Measurements from ENCODE around the gene RAB33B.

Gene RAB33B

DNA sequence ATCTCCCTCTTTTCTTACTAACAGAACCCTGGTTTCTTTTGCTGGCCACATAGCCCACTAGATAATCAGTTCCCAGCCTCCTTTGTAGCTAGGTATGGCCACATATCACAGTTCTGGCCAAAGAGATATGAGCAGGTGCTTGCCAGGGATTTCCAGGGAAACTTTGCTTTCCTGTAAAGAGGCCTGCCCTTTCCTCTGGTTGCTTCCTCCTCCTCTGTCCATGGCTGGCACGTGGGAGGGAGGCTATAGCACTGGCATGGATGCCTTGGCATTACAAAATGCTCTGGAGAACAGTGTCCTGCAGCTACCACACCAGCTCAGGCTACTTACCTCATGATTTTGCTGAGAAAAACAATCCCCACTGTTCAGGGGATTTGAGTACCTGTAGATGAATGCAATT lies 27.5 kb downstream of the RAB33B start:
- TF ChIP-seq, protein P1, sequence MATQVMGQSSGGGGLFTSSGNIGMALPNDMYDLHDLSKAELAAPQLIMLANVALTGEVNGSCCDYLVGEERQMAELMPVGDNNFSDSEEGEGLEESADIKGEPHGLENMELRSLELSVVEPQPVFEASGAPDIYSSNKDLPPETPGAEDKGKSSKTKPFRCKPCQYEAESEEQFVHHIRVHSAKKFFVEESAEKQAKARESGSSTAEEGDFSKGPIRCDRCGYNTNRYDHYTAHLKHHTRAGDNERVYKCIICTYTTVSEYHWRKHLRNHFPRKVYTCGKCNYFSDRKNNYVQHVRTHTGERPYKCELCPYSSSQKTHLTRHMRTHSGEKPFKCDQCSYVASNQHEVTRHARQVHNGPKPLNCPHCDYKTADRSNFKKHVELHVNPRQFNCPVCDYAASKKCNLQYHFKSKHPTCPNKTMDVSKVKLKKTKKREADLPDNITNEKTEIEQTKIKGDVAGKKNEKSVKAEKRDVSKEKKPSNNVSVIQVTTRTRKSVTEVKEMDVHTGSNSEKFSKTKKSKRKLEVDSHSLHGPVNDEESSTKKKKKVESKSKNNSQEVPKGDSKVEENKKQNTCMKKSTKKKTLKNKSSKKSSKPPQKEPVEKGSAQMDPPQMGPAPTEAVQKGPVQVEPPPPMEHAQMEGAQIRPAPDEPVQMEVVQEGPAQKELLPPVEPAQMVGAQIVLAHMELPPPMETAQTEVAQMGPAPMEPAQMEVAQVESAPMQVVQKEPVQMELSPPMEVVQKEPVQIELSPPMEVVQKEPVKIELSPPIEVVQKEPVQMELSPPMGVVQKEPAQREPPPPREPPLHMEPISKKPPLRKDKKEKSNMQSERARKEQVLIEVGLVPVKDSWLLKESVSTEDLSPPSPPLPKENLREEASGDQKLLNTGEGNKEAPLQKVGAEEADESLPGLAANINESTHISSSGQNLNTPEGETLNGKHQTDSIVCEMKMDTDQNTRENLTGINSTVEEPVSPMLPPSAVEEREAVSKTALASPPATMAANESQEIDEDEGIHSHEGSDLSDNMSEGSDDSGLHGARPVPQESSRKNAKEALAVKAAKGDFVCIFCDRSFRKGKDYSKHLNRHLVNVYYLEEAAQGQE (IDR thresholded peaks at IDR 0.05; ENCODE audit: insufficient read depth in 1 of 2, low read depth in 2 of 2, low read length in 2 of 2), result no peak
- no peak for TF ChIP-seq TAF1 (IDR thresholded peaks at IDR 0.05; ENCODE audit: borderline replicate concordance, insufficient read depth, low read length)
- TF ChIP-seq POLR2AphosphoS5 (IDR thresholded peaks at IDR 0.05; ENCODE audit: low read depth, low read length), result no peak
- no peak for TF ChIP-seq SIN3A (IDR thresholded peaks at IDR 0.05; ENCODE audit: borderline replicate concordance, insufficient read depth, low read length)
- TF ChIP-seq FOXP2 (optimal IDR thresholded peaks at IDR 0.05; ENCODE audit: borderline replicate concordance, extremely low read depth, extremely low read length, insufficient read depth), result no peak

DNA sequence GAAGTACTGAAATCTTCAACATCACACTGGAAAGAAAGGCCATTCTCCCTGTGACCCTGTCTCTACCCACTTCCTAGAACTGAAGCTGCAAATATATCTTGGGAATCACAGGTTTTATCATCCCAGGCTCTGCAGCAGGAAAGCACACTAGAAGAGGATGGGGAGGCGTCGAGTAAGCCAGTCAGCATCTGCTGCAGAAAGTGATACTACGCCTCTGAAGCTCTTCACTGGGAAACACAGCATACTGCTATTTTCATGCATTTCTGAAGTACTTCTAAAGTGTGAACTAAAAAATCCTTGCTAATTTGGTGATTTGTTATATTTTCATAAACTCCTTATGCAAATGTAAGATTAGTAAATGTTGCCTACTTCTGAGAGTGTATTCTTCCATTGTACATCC lies 29.1 kb downstream of the RAB33B start:
- TF ChIP-seq TAF1 (IDR thresholded peaks at IDR 0.05; ENCODE audit: borderline replicate concordance, insufficient read depth, low read length) (no peak), POLR2AphosphoS5 (IDR thresholded peaks at IDR 0.05; ENCODE audit: low read depth, low read length) (no peak), SIN3A (IDR thresholded peaks at IDR 0.05; ENCODE audit: borderline replicate concordance, insufficient read depth, low read length) (no peak), FOXP2 (optimal IDR thresholded peaks at IDR 0.05; ENCODE audit: borderline replicate concordance, extremely low read depth, extremely low read length, insufficient read depth) (no peak)
- TF ChIP-seq, protein P1 (IDR thresholded peaks at IDR 0.05; ENCODE audit: insufficient read depth in 1 of 2, low read depth in 2 of 2, low read length in 2 of 2), result no peak

DNA sequence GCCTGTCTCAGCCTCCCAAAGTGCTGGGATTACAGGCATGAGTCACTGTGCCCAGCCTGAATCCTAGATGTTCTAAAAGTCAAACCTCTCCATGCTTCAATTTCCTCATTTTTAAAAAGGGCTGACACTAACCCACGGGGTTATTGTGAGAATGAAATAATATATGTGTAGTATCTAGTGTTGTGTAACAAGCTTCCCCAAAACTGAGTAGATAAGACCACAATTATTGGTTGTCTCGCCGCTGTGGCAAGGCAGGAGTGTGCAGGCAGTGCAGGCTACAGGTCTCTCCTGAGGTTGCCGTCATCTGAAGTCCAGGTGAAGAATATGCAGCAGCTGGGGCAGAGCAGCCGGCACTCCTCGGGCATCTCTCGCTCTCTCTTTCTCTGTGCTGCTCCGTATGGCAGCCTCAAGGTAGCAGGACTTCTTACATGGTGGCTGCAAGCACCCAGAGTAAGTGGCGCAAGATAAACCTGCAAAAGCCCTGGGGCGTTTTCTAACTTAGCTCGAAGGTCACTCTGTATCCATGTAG lies 30.9 kb downstream of the RAB33B start:
- TF ChIP-seq TAF1 (IDR thresholded peaks at IDR 0.05; ENCODE audit: borderline replicate concordance, insufficient read depth, low read length) (no peak), SIN3A (IDR thresholded peaks at IDR 0.05; ENCODE audit: borderline replicate concordance, insufficient read depth, low read length) (no peak), FOXP2 (optimal IDR thresholded peaks at IDR 0.05; ENCODE audit: borderline replicate concordance, extremely low read depth, extremely low read length, insufficient read depth) (no peak), POLR2AphosphoS5 (IDR thresholded peaks at IDR 0.05; ENCODE audit: low read depth, low read length) (no peak)
- TF ChIP-seq, protein P1 (IDR thresholded peaks at IDR 0.05; ENCODE audit: insufficient read depth in 1 of 2, low read depth in 2 of 2, low read length in 2 of 2), result no peak

DNA sequence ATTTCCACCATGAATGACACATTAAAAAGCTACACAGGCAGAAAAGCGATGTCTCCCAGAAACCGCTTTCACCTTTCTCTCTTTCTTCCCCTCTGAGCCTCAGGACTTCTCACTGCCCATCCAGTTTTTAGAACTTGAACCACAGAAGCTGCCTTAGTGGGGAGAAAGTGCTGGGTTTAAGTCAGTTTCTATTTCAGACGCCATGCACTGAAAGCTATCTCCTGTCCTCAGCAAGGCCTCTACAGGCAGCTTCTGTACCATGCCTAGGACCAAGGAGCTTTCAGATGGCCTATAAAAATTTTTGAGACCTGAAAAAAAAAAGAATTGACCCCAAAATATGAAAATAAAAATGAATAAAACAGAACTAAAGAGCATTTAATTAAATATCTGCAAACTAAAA lies 34.5 kb downstream of the RAB33B start:
- TF ChIP-seq POLR2AphosphoS5 (IDR thresholded peaks at IDR 0.05; ENCODE audit: low read depth, low read length) (no peak), TAF1 (IDR thresholded peaks at IDR 0.05; ENCODE audit: borderline replicate concordance, insufficient read depth, low read length) (no peak)

DNA sequence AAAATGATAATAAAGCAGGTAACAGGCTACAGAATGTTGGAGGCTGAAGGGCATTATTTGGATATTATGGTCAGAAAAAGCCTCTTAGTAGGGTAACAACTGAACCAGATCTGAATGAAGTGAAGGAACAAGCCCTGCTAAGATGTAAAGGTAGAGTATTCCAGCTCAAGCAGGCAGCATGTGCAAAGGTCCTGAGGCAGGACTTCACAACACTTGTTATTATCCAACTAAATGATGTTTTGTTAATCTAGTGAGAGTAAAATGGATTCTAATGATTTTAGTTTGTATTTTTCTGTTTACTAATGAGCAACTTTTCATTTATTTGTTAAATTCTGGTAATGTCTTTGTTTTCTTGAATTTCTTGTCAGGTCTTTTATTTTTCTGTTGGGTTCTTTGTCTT lies 35.7 kb downstream of the RAB33B start:
- TF ChIP-seq POLR2AphosphoS5 (IDR thresholded peaks at IDR 0.05; ENCODE audit: low read depth, low read length) (no peak), TAF1 (IDR thresholded peaks at IDR 0.05; ENCODE audit: borderline replicate concordance, insufficient read depth, low read length) (no peak), SIN3A (IDR thresholded peaks at IDR 0.05; ENCODE audit: borderline replicate concordance, insufficient read depth, low read length) (no peak), FOXP2 (optimal IDR thresholded peaks at IDR 0.05; ENCODE audit: borderline replicate concordance, extremely low read depth, extremely low read length, insufficient read depth) (no peak)
- TF ChIP-seq, protein P1 (IDR thresholded peaks at IDR 0.05; ENCODE audit: insufficient read depth in 1 of 2, low read depth in 2 of 2, low read length in 2 of 2), result no peak

Measured in PFSK-1 (cell line).